OCI-LY1 (cell line): Measurements from ENCODE around the gene CSF2RB.

Experiments
- H2AFZ ChIP-seq: fragments of 200-600 bp; sonication (generic), shearing (Covaris generic); 2 replicates; pipeline ENCODE4 v1.6.0; 2014; ENCODE audit warnings: antibody characterized with exemption, mild to moderate bottlenecking, low read length
- H3F3A ChIP-seq: fragments of 200-600 bp; sonication (generic), shearing (Covaris generic); 2 replicates; pipeline ENCODE4 v1.6.0; 2014; ENCODE audit warnings: mild to moderate bottlenecking, antibody characterized with exemption, low read length, moderate library complexity; ENCODE audit not compliant: insufficient read depth
- H3K27ac ChIP-seq: fragments of 200-600 bp; sonication (generic); 2 replicates; pipeline ENCODE4 v1.5.1; 2014; ENCODE audit warnings: low read length, mixed run types, mild to moderate bottlenecking, low read depth; ENCODE audit not compliant: poor library complexity, severe bottlenecking
- H3K27me3 ChIP-seq: fragments of 200-600 bp; sonication (generic); 2 replicates; pipeline ENCODE4 v1.6.0; 2014; ENCODE audit warnings: antibody characterized with exemption, mild to moderate bottlenecking, low read length, moderate library complexity; ENCODE audit not compliant: insufficient read depth
- H3K36me3 ChIP-seq: fragments of 200-600 bp; sonication (generic); 2 replicates; pipeline ENCODE4 v1.6.1; 2014; ENCODE audit warnings: mild to moderate bottlenecking, antibody characterized with exemption, low read length, moderate library complexity, mixed read lengths; ENCODE audit not compliant: insufficient read depth
- H3K4me1 ChIP-seq: fragments of 200-600 bp; sonication (generic); 2 replicates; pipeline ENCODE4 v1.5.1; 2014; ENCODE audit warnings: mild to moderate bottlenecking, low read length, moderate library complexity; ENCODE audit not compliant: insufficient read depth, severe bottlenecking
- H3K4me2 ChIP-seq: fragments of 200-600 bp; sonication (generic), shearing (Covaris generic); 2 replicates; pipeline ENCODE4 v1.6.1; 2014; ENCODE audit warnings: low read length
- H3K4me3 ChIP-seq: fragments of 200-600 bp; sonication (generic); 2 replicates; pipeline ENCODE4 v1.5.1; 2014; ENCODE audit warnings: low read length, low read depth, mild to moderate bottlenecking, mixed read lengths; ENCODE audit not compliant: poor library complexity, severe bottlenecking
- H3K79me2 ChIP-seq: fragments of 200-600 bp; shearing (Covaris generic); 2 replicates; pipeline ENCODE4 v1.6.1; 2016; ENCODE audit warnings: mixed run types, low read length, mixed read lengths; ENCODE audit not compliant: insufficient read depth
- H3K9ac ChIP-seq: fragments of 200-600 bp; sonication (generic), shearing (Covaris generic); 2 replicates; pipeline ENCODE4 v1.6.1; 2014; ENCODE audit warnings: mild to moderate bottlenecking, low read length, mixed read lengths
- H3K9me2 ChIP-seq: fragments of 200-600 bp; sonication (generic), shearing (Covaris generic); 2 replicates; pipeline ENCODE4 v1.6.1; 2014; ENCODE audit warnings: low read depth, mild to moderate bottlenecking, low read length, mixed read lengths
- H3K9me3 ChIP-seq: fragments of 200-600 bp; shearing (Covaris generic); 2 replicates; pipeline ENCODE4 v1.6.1; 2014; ENCODE audit warnings: low read length, mixed read lengths
- H4K20me1 ChIP-seq: fragments of 200-600 bp; sonication (generic), shearing (Covaris generic); 2 replicates; pipeline ENCODE4 v1.6.0; 2016; ENCODE audit warnings: mild to moderate bottlenecking, low read length; ENCODE audit not compliant: insufficient read depth
- EZH2 ChIP-seq: fragments of 200-600 bp; sonication (generic), shearing (Covaris generic); IDR thresholded peaks from 2 replicates; pipeline ENCODE4 v1.8.0; 2017; ENCODE audit warnings: borderline replicate concordance, mixed run types, mild to moderate bottlenecking, antibody characterized with exemption, low read length, moderate library complexity, mixed read lengths
- TF ChIP-seq, protein P1 (sequence below): fragments of 200-600 bp; sonication (generic), shearing (Covaris generic); IDR thresholded peaks from 2 replicates; pipeline ENCODE4 v1.5.1; 2017; ENCODE audit warnings: mild to moderate bottlenecking, antibody characterized with exemption, low read length, moderate library complexity, mixed read lengths

CSF2RB gene

DNA sequence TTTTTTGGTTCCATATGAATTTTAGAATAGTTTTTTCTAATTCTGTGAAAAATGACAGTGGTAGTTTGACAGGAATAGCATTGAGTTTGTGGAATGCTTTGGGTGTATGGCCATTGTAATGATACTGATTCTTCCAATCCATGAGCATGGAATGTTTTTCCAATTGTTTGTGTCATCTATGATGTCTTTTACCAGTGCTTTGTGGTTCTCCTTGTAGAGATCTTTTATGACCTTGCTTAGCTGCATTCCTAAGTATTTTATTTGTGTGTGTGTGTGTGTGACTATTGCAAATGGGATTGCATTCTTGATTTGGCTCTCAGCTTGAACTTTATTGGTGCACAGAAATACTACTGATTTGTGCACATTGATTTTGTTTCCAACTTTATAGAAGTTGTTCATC, 3.0 kb upstream of the CSF2RB start:
- Histone ChIP-seq H3F3A (no peaks in the 10 kb centered on the region), H3K27ac (no peak overlapping the region), H3K79me2 (no peaks in the 10 kb centered on the region), H3K9ac (no peak overlapping the region), H3K9me3 (no peaks in the 10 kb centered on the region), H4K20me1 (no peaks in the 10 kb centered on the region), H3K4me3 (no peak overlapping the region), H3K27me3 (0 out of 2 replicates have a peak, but pooled peaks cover 4% of the 10 kb centered on the region), H3K4me1 (peaks cover 8% of the 10 kb centered on the region), H3K36me3 (no peaks in the 10 kb centered on the region), H2AFZ (no peak overlapping the region), H3K4me2 (no peak overlapping the region), H3K9me2 (no peaks in the 10 kb centered on the region)
- TF ChIP-seq, protein P1, sequence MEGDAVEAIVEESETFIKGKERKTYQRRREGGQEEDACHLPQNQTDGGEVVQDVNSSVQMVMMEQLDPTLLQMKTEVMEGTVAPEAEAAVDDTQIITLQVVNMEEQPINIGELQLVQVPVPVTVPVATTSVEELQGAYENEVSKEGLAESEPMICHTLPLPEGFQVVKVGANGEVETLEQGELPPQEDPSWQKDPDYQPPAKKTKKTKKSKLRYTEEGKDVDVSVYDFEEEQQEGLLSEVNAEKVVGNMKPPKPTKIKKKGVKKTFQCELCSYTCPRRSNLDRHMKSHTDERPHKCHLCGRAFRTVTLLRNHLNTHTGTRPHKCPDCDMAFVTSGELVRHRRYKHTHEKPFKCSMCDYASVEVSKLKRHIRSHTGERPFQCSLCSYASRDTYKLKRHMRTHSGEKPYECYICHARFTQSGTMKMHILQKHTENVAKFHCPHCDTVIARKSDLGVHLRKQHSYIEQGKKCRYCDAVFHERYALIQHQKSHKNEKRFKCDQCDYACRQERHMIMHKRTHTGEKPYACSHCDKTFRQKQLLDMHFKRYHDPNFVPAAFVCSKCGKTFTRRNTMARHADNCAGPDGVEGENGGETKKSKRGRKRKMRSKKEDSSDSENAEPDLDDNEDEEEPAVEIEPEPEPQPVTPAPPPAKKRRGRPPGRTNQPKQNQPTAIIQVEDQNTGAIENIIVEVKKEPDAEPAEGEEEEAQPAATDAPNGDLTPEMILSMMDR = no peak
- TF ChIP-seq EZH2 = no peak

DNA sequence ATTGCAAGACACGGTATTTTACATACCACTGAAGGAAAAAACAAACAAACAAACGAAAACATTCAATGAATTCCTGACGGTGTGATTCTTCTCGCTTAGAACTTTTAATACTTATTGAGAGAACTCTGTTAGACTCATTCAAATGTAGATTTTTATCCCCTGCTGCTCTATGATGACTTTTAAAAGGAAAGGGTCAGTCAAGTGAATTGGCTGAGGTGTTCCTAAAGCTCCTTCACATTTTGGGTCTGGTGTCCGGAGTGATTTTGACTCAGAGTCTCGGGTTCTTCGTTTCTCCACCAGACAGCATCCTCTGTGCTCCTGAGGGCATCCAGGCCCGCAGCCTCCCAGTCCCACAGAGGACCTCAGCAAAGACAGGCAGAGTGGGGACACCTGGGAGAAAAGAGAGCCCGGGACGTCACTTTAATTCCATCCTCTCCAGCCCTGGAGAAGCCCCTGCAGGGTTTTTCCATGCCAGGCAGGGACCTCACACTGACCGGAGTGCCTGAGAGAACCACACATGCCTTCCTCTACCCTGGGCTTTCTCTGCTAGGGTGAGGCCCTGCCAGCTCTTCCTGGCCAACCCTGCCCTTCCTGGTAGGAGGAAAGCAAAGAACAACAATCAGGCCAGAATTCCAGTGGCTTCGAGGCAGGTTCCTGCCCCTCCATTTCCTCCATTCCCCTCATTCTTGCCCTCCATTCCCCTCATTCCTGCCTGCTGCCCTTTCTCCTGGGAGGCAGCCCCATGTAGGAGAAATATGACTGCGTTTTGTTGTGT, 1.4 kb upstream of the CSF2RB start:
- H3K4me1 ChIP-seq = peaks cover 8% of the 10 kb centered on the region
- H3K9me2 ChIP-seq = no peaks in the 10 kb centered on the region
- H3F3A ChIP-seq = no peaks in the 10 kb centered on the region
- no peaks in the 10 kb centered on the region for H3K36me3 ChIP-seq
- H3K4me3 ChIP-seq = no peak overlapping the region
- H3K27me3 ChIP-seq = 0 out of 2 replicates have a peak, but pooled peaks cover 4% of the 10 kb centered on the region
- H3K79me2 ChIP-seq = no peaks in the 10 kb centered on the region
- H2AFZ ChIP-seq = no peak overlapping the region
- H3K27ac ChIP-seq = no peak overlapping the region
- H3K9me3 ChIP-seq = no peaks in the 10 kb centered on the region
- H3K9ac ChIP-seq = no peak overlapping the region
- H3K4me2 ChIP-seq = no peak overlapping the region
- H4K20me1 ChIP-seq = no peaks in the 10 kb centered on the region
- no peak for TF ChIP-seq EZH2
- TF ChIP-seq, protein P1 = no peak

DNA sequence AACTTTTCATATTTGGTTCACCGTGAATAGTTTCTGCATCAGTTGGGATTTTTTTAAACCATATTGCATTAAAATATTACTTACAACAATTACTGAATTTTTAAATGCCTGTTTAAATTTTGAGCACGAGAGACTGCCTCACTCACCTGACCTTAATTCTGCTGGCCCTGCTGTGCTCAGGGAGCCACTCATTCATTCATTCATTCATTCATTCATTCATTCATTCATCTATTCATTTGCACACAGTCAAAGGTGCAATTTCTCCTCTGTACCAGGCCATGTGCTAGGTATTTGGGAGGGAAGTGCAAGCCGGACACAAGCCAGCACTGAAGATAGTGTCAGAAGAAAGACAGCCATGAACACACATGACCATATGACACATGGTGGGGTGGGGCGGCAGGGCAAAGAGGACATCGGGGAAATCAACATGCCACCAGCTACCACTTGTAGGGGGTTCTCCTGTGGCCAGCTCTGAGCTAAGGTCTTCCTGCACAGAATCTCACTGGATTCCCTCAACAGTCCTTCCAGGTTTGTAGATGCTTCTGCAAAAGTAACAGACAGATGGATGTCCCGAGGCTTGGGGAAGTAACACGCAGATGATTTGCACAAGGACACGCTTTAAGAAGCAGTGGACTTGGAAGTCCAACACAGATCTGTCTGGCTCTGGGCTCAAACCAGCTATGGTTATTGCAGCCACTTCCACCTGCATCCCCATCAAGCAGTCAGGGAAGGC, 568 bp upstream of the CSF2RB start:
- Histone ChIP-seq H3K4me2 (no peak overlapping the region), H3K27me3 (0 out of 2 replicates have a peak, but pooled peaks cover 4% of the 10 kb centered on the region), H3K4me1 (peaks cover 8% of the 10 kb centered on the region), H2AFZ (no peak overlapping the region), H3K4me3 (no peak overlapping the region), H3K79me2 (no peaks in the 10 kb centered on the region), H4K20me1 (no peaks in the 10 kb centered on the region), H3K9me2 (no peaks in the 10 kb centered on the region), H3K27ac (no peak overlapping the region), H3K9me3 (no peaks in the 10 kb centered on the region), H3K36me3 (no peaks in the 10 kb centered on the region), H3F3A (no peaks in the 10 kb centered on the region), H3K9ac (no peak overlapping the region)
- TF ChIP-seq, protein P1 = no peak
- TF ChIP-seq EZH2 = no peak
